Neural progenitor cell (in vitro differentiated cells): ENCODE measurements around the gene MYH7.

Experiments used
- EZH2phosphoT487 ChIP-seq: fragments of 200-600 bp; sonication (generic); IDR thresholded peaks from 2 replicates; pipeline ENCODE4 v1.6.1; 2017; ENCODE audit warnings: antibody characterized with exemption
- TF ChIP-seq, protein P1 (sequence below): fragments of 200-600 bp; sonication (generic); IDR thresholded peaks from 2 replicates; pipeline ENCODE4 v1.5.1; 2017; ENCODE audit warnings: antibody characterized with exemption, mild to moderate bottlenecking

DNA sequence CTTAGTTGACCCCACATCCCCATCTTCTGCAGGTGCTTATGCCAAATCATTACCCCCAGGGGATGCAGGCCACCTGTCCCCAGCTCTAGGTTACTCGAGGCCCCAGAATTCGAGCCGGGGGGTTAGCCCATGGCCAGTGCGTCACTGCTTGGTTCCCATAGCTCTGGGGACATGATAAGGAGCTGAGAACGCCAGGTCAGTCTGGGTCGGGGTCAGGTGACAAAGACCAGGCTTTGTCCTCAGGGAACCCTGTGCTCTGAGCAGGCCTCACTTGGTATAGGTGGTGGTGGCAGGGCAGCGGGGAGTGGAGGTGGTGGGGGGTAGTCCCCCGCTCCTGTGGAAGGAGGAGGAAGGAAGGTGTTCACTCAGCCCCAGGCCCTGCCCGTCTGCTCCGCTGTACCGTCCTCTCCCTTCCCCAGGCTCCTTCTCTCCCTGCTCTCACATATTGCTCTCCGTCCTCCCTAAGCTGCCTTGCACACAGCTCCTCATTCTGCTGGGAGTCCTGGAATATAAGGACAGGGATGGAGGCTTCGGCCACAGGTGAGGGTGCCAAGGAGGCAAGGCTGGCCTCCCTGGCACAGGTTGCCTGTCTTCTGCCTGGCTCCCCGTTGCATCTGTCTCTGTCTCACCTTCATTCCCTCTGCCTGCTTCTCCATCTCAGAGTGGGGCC lies 25.4 kb downstream of the MYH7 start:
- TF ChIP-seq, protein P1, sequence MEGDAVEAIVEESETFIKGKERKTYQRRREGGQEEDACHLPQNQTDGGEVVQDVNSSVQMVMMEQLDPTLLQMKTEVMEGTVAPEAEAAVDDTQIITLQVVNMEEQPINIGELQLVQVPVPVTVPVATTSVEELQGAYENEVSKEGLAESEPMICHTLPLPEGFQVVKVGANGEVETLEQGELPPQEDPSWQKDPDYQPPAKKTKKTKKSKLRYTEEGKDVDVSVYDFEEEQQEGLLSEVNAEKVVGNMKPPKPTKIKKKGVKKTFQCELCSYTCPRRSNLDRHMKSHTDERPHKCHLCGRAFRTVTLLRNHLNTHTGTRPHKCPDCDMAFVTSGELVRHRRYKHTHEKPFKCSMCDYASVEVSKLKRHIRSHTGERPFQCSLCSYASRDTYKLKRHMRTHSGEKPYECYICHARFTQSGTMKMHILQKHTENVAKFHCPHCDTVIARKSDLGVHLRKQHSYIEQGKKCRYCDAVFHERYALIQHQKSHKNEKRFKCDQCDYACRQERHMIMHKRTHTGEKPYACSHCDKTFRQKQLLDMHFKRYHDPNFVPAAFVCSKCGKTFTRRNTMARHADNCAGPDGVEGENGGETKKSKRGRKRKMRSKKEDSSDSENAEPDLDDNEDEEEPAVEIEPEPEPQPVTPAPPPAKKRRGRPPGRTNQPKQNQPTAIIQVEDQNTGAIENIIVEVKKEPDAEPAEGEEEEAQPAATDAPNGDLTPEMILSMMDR = no peak
- TF ChIP-seq EZH2phosphoT487 = no peak
